22Rv1 (cell line): ENCODE measurements around the gene EHMT1.
A peak's percentile ranks its signal among the peaks of the same experiment; 100 is the strongest.

Source experiments
- H3K27ac ChIP-seq: fragments of 450-650 bp; 2 replicates; pipeline ENCODE4 v1.5.1; 2017
- ZFX ChIP-seq: fragments of 450-650 bp; IDR thresholded peaks from 2 replicates; pipeline ENCODE4 v1.6.1; 2017; ENCODE audit warnings: antibody characterized with exemption, borderline replicate concordance
- TF ChIP-seq, protein P1 (sequence below): fragments of 450-650 bp; IDR thresholded peaks from 2 replicates; pipeline ENCODE4 v1.5.1; 2017; ENCODE audit warnings: mild to moderate bottlenecking

Gene EHMT1

DNA sequence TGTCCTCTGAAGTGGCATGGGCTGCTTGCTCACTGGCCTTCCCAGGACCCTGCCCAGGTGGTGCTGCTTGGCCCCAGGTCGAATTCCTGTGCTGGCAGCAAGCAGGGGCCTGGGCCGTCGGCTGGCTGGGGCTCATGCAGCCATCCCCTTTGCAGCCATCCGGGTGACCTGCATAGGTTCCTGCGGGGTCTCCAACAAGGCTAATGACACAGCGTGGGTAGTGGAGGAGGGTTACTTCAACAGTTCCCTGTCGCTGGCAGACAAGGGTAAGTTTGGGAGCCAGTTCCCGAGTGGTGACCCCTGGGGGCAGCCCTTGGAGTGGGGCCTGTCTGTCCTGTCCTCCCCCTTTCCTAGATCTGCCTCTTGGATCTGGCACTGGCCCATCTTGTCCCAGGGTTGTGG is 6.1 kb upstream of the EHMT1 start:
- peak overlapping the region; percentile 100 for H3K27ac ChIP-seq
- TF ChIP-seq, protein P1, sequence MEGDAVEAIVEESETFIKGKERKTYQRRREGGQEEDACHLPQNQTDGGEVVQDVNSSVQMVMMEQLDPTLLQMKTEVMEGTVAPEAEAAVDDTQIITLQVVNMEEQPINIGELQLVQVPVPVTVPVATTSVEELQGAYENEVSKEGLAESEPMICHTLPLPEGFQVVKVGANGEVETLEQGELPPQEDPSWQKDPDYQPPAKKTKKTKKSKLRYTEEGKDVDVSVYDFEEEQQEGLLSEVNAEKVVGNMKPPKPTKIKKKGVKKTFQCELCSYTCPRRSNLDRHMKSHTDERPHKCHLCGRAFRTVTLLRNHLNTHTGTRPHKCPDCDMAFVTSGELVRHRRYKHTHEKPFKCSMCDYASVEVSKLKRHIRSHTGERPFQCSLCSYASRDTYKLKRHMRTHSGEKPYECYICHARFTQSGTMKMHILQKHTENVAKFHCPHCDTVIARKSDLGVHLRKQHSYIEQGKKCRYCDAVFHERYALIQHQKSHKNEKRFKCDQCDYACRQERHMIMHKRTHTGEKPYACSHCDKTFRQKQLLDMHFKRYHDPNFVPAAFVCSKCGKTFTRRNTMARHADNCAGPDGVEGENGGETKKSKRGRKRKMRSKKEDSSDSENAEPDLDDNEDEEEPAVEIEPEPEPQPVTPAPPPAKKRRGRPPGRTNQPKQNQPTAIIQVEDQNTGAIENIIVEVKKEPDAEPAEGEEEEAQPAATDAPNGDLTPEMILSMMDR, result no peak
- no peak for TF ChIP-seq ZFX

DNA sequence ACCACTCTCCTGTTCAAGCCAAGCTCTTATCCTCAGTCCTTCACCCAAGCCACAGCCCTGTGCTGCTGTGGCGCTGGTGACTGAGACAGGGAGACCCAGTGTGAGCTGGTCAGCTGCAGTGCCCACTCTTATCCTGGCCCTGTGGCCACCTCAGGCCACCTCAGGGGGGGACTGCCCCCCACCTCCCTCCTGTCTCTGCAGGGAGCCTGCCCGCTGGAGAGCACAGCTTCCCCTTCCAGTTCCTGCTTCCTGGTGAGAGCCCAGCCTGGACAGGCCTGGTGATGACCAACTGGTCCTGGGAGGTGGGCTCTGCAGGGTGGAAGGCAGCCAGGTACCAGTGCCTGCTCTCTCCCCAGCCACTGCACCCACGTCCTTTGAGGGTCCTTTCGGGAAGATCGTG is 5.5 kb upstream of the EHMT1 start:
- TF ChIP-seq, protein P1, result no peak
- no peak for TF ChIP-seq ZFX
- peak overlapping the region; percentile 100 for H3K27ac ChIP-seq

- TF ChIP-seq, protein P1, result no peak
- TF ChIP-seq ZFX, result no peak
- peak overlapping the region; percentile 100 for H3K27ac ChIP-seq
Observed at GRCh38 chr9:137613738-137614523, 4.9 kb upstream of the EHMT1 start.

GRCh38 chr9:137614631-137615386 is 4.0 kb upstream of the EHMT1 start:
- no peak for TF ChIP-seq ZFX
- TF ChIP-seq, protein P1, result peak; percentile 62
- H3K27ac ChIP-seq, result peak overlapping the region; percentile 100

GRCh38 chr9:137615387-137615871 is 3.4 kb upstream of the EHMT1 start:
- no peak for TF ChIP-seq ZFX
- TF ChIP-seq, protein P1, result no peak
- H3K27ac ChIP-seq, result peak overlapping the region; percentile 100

GRCh38 chr9:137619240-137620047 is 639 bp downstream of the EHMT1 start:
- H3K27ac ChIP-seq, result peak overlapping the region; percentile 100
- no peak for TF ChIP-seq ZFX
- TF ChIP-seq, protein P1, result no peak
